ENCODE data around the gene HIF1A.
A peak's percentile ranks its signal among the peaks of the same experiment; 100 is the strongest.
"Not testable (repeated sequence)": the region's sequence is repeated elsewhere in the genome, so short reads cannot be mapped to it uniquely, and the experiment has no call there.

The HIF1A gene

GRCh38 chr14:61749264-61749663 is 54.0 kb downstream of the HIF1A start:
- H3K27ac ChIP-seq (ENCODE audit: low read depth, low read length) = no peak overlapping the region
- peak overlapping the region; percentile 3; the same call in 1 of the 2 replicates for H3K4me3 ChIP-seq (ENCODE audit: low read depth, low read length)
- H3K27me3 ChIP-seq (ENCODE audit: control insufficient read depth, insufficient read depth, low read length) = no peaks in the 10 kb centered on the region
- H3K9ac ChIP-seq (ENCODE audit: low read depth, low read length) = no peak overlapping the region
- H3K4me1 ChIP-seq (ENCODE audit: control insufficient read depth, insufficient read depth, low read length) = peaks cover 14% of the 10 kb centered on the region; the same call in 1 of the 2 replicates
- H3K9me3 ChIP-seq (ENCODE audit: control insufficient read depth, insufficient read depth, low read length) = no peaks in the 10 kb centered on the region
- H3K36me3 ChIP-seq (ENCODE audit: control insufficient read depth, insufficient read depth, low read length) = peaks cover 45% of the 10 kb centered on the region

- H3K27me3 ChIP-seq (ENCODE audit: control insufficient read depth, insufficient read depth, low read length) = no peaks in the 10 kb centered on the region
- peaks cover 39% of the 10 kb centered on the region for H3K36me3 ChIP-seq (ENCODE audit: control insufficient read depth, insufficient read depth, low read length)
- peak overlapping the region; percentile 66; the same call in 1 of the 2 replicates for H3K4me3 ChIP-seq (ENCODE audit: low read depth, low read length)
- peaks cover 18% of the 10 kb centered on the region; the same call in 1 of the 2 replicates for H3K4me1 ChIP-seq (ENCODE audit: control insufficient read depth, insufficient read depth, low read length)
- no peak overlapping the region for H3K9ac ChIP-seq (ENCODE audit: low read depth, low read length)
- H3K9me3 ChIP-seq (ENCODE audit: control insufficient read depth, insufficient read depth, low read length) = no peaks in the 10 kb centered on the region
- H3K27ac ChIP-seq (ENCODE audit: low read depth, low read length) = no peak overlapping the region
Measured at GRCh38 chr14:61749867-61750266, 54.6 kb downstream of the HIF1A start.

- Histone ChIP-seq H3K4me1 (ENCODE audit: control insufficient read depth, insufficient read depth, low read length) (peaks cover 20% of the 10 kb centered on the region; the same call in 1 of the 2 replicates), H3K27ac (ENCODE audit: low read depth, low read length) (no peak overlapping the region)
Measured at GRCh38 chr14:61750708-61751474, 55.6 kb downstream of the HIF1A start.

GRCh38 chr14:61751475-61751989 is 56.2 kb downstream of the HIF1A start:
- H3K4me1 ChIP-seq (ENCODE audit: control insufficient read depth, insufficient read depth, low read length) = peaks cover 20% of the 10 kb centered on the region; the same call in 1 of the 2 replicates
- H3K27me3 ChIP-seq (ENCODE audit: control insufficient read depth, insufficient read depth, low read length) = no peaks in the 10 kb centered on the region
- peaks cover 10% of the 10 kb centered on the region for H3K9me3 ChIP-seq (ENCODE audit: control insufficient read depth, insufficient read depth, low read length)
- no peak overlapping the region for H3K27ac ChIP-seq (ENCODE audit: low read depth, low read length)
- H3K36me3 ChIP-seq (ENCODE audit: control insufficient read depth, insufficient read depth, low read length) = peaks cover 23% of the 10 kb centered on the region
- H3K9ac ChIP-seq (ENCODE audit: low read depth, low read length) = no peak overlapping the region
- peak overlapping the region; percentile 66 for H3K4me3 ChIP-seq (ENCODE audit: low read depth, low read length)

More at GRCh38 chr14:61750708-61751474, 55.6 kb downstream of the HIF1A start:
- peaks cover 29% of the 10 kb centered on the region for H3K36me3 ChIP-seq (ENCODE audit: control insufficient read depth, insufficient read depth, low read length)
- H3K9me3 ChIP-seq (ENCODE audit: control insufficient read depth, insufficient read depth, low read length) = peaks cover 6% of the 10 kb centered on the region; the same call in 1 of the 2 replicates
- H3K27me3 ChIP-seq (ENCODE audit: control insufficient read depth, insufficient read depth, low read length) = no peaks in the 10 kb centered on the region
- peak overlapping the region; percentile 52; the same call in 1 of the 2 replicates for H3K9ac ChIP-seq (ENCODE audit: low read depth, low read length)
- peak overlapping the region; percentile 66 for H3K4me3 ChIP-seq (ENCODE audit: low read depth, low read length)

- Histone ChIP-seq H3K27me3 (ENCODE audit: control insufficient read depth, insufficient read depth, low read length) (no peaks in the 10 kb centered on the region), H3K36me3 (ENCODE audit: control insufficient read depth, insufficient read depth, low read length) (peaks cover 12% of the 10 kb centered on the region), H3K9ac (ENCODE audit: low read depth, low read length) (no peak overlapping the region), H3K4me3 (ENCODE audit: low read depth, low read length) (no peak overlapping the region), H3K27ac (ENCODE audit: low read depth, low read length) (no peak overlapping the region), H3K4me1 (ENCODE audit: control insufficient read depth, insufficient read depth, low read length) (peaks cover 20% of the 10 kb centered on the region; the same call in 1 of the 2 replicates), H3K9me3 (ENCODE audit: control insufficient read depth, insufficient read depth, low read length) (peaks cover 10% of the 10 kb centered on the region)
Measured at GRCh38 chr14:61752626-61753025, 57.3 kb downstream of the HIF1A start.

- Histone ChIP-seq H3K4me3 (ENCODE audit: low read depth, low read length) (no peak overlapping the region), H3K4me1 (ENCODE audit: control insufficient read depth, insufficient read depth, low read length) (peaks cover 20% of the 10 kb centered on the region; the same call in 1 of the 2 replicates), H3K27me3 (ENCODE audit: control insufficient read depth, insufficient read depth, low read length) (no peaks in the 10 kb centered on the region), H3K9ac (ENCODE audit: low read depth, low read length) (no peak overlapping the region), H3K36me3 (ENCODE audit: control insufficient read depth, insufficient read depth, low read length) (peaks cover 2% of the 10 kb centered on the region; the same call in 1 of the 2 replicates), H3K9me3 (ENCODE audit: control insufficient read depth, insufficient read depth, low read length) (peaks cover 10% of the 10 kb centered on the region), H3K27ac (ENCODE audit: low read depth, low read length) (peak overlapping the region; percentile 40)
Measured at GRCh38 chr14:61753631-61754030, 58.3 kb downstream of the HIF1A start.

- no peak overlapping the region for H3K4me3 ChIP-seq (ENCODE audit: low read depth, low read length)
- H3K36me3 ChIP-seq (ENCODE audit: control insufficient read depth, insufficient read depth, low read length) = no peaks in the 10 kb centered on the region
- no peaks in the 10 kb centered on the region for H3K27me3 ChIP-seq (ENCODE audit: control insufficient read depth, insufficient read depth, low read length)
- peaks cover 12% of the 10 kb centered on the region; the same call in 1 of the 2 replicates for H3K4me1 ChIP-seq (ENCODE audit: control insufficient read depth, insufficient read depth, low read length)
- H3K9me3 ChIP-seq (ENCODE audit: control insufficient read depth, insufficient read depth, low read length) = peaks cover 10% of the 10 kb centered on the region
- peak overlapping the region; percentile 43 for H3K27ac ChIP-seq (ENCODE audit: low read depth, low read length)
- no peak overlapping the region for H3K9ac ChIP-seq (ENCODE audit: low read depth, low read length)
Measured at GRCh38 chr14:61754627-61755381, 59.5 kb downstream of the HIF1A start.

- not testable (repeated sequence) for H3K9ac ChIP-seq (ENCODE audit: low read depth, low read length); H3K36me3 ChIP-seq (ENCODE audit: control insufficient read depth, insufficient read depth, low read length); H3K4me1 ChIP-seq (ENCODE audit: control insufficient read depth, insufficient read depth, low read length); H3K27me3 ChIP-seq (ENCODE audit: control insufficient read depth, insufficient read depth, low read length); H3K27ac ChIP-seq (ENCODE audit: low read depth, low read length); H3K4me3 ChIP-seq (ENCODE audit: low read depth, low read length)
- peaks cover 10% of the 10 kb centered on the region for H3K9me3 ChIP-seq (ENCODE audit: control insufficient read depth, insufficient read depth, low read length)
Measured at GRCh38 chr14:61755382-61755742, 60.0 kb downstream of the HIF1A start.

- no peak overlapping the region for H3K27ac ChIP-seq (ENCODE audit: low read depth, low read length)
- peaks cover 10% of the 10 kb centered on the region for H3K9me3 ChIP-seq (ENCODE audit: control insufficient read depth, insufficient read depth, low read length)
- H3K9ac ChIP-seq (ENCODE audit: low read depth, low read length) = no peak overlapping the region
- H3K4me1 ChIP-seq (ENCODE audit: control insufficient read depth, insufficient read depth, low read length) = peaks cover 6% of the 10 kb centered on the region; the same call in 1 of the 2 replicates
- H3K27me3 ChIP-seq (ENCODE audit: control insufficient read depth, insufficient read depth, low read length) = no peaks in the 10 kb centered on the region
- no peaks in the 10 kb centered on the region for H3K36me3 ChIP-seq (ENCODE audit: control insufficient read depth, insufficient read depth, low read length)
- no peak overlapping the region for H3K4me3 ChIP-seq (ENCODE audit: low read depth, low read length)
Measured at GRCh38 chr14:61756135-61756534, 60.8 kb downstream of the HIF1A start.

GRCh38 chr14:61759878-61760277 is 64.6 kb downstream of the HIF1A start:
- H3K4me3 ChIP-seq (ENCODE audit: low read depth, low read length) = no peak overlapping the region
- H3K36me3 ChIP-seq (ENCODE audit: control insufficient read depth, insufficient read depth, low read length) = no peaks in the 10 kb centered on the region
- H3K9me3 ChIP-seq (ENCODE audit: control insufficient read depth, insufficient read depth, low read length) = peaks cover 10% of the 10 kb centered on the region
- no peak overlapping the region for H3K27ac ChIP-seq (ENCODE audit: low read depth, low read length)
- no peaks in the 10 kb centered on the region for H3K27me3 ChIP-seq (ENCODE audit: control insufficient read depth, insufficient read depth, low read length)
- H3K9ac ChIP-seq (ENCODE audit: low read depth, low read length) = no peak overlapping the region
- H3K4me1 ChIP-seq (ENCODE audit: control insufficient read depth, insufficient read depth, low read length) = peaks cover 23% of the 10 kb centered on the region
